BLaER1 treated with 17β-estradiol and CSF1 and Interleukin-3, amounts not matched to agents 10 nM and 100 nM (cell line): ENCODE results near the gene DOCK11.
"Not testable (repeated sequence)": the region's sequence is repeated elsewhere in the genome, so short reads cannot be mapped to it uniquely, and the experiment has no call there.

Experiments used
- H3K27ac ChIP-seq, 11 experiments: shearing (Covaris generic); formaldehyde crosslinking; 2 replicates each; pipeline ENCODE4 v1.8.1; 2022
- H3K27me3 ChIP-seq, 11 experiments: shearing (Covaris generic); formaldehyde crosslinking; 2 replicates each; pipeline ENCODE4 v1.8.1; 2022
- H3K36me3 ChIP-seq, 11 experiments: shearing (Covaris generic); formaldehyde crosslinking; 2 replicates each; pipeline ENCODE4 v1.8.1; 2022
- H3K4me1 ChIP-seq, 10 experiments: shearing (Covaris generic); formaldehyde crosslinking; 2 replicates each; pipeline ENCODE4 v1.8.1; 2022
- H3K4me2 ChIP-seq, 11 experiments: shearing (Covaris generic); formaldehyde crosslinking; 2 replicates each; pipeline ENCODE4 v1.8.1; 2022
- H3K4me3 ChIP-seq, 10 experiments: shearing (Covaris generic); formaldehyde crosslinking; 2 replicates each; pipeline ENCODE4 v1.8.1; 2022
- H3K9ac ChIP-seq, 11 experiments: shearing (Covaris generic); formaldehyde crosslinking; 2 replicates each; pipeline ENCODE4 v1.8.1; 2022
- H3K9me3 ChIP-seq, 11 experiments: shearing (Covaris generic); formaldehyde crosslinking; replicated peaks in 1 of 11; 2 replicates each; pipeline ENCODE4 v1.8.1; 2022
- H4K20me1 ChIP-seq, 11 experiments: shearing (Covaris generic); formaldehyde crosslinking; 2 replicates each; pipeline ENCODE4 v1.8.1; 2022
- Cebpa-rat ChIP-seq, 11 experiments: shearing (Covaris generic); IDR thresholded peaks; 2 replicates each; pipeline ENCODE4 v1.8.1; 2022

The DOCK11 gene

GRCh38 chrX:118693843-118694242 is 198.2 kb downstream of the DOCK11 start:
- H3K9ac ChIP-seq, result no peak overlapping the region
- no peak for TF ChIP-seq Cebpa-rat (IDR thresholded peaks at IDR 0.05)
- no peaks in the 10 kb centered on the region for H4K20me1 ChIP-seq
- peak overlapping the region in 2 of 11 experiments; percentile 5 to 35; a peak in 1 of 22 replicates for H3K4me2 ChIP-seq
- no peak overlapping the region for H3K27ac ChIP-seq
- H3K9me3 ChIP-seq, result peaks cover 0 to 4% (median 0%) of the 10 kb centered on the region in 11 experiments; a peak in 2 of 22 replicates
- no peaks in the 10 kb centered on the region for H3K27me3 ChIP-seq
- H3K4me1 ChIP-seq, result peaks cover 5 to 55% (median 10%) of the 10 kb centered on the region in 10 experiments
- H3K36me3 ChIP-seq, result peaks cover 0 to 23% (median 7%) of the 10 kb centered on the region in 11 experiments; a peak in 10 of 22 replicates
- H3K4me3 ChIP-seq, result no peak overlapping the region

GRCh38 chrX:118694638-118695037 is 199.0 kb downstream of the DOCK11 start:
- no peak overlapping the region for H3K27ac ChIP-seq
- H3K4me2 ChIP-seq, result peak overlapping the region in 2 of 11 experiments; percentile 29 to 47; a peak in 4 of 22 replicates
- peaks cover 9 to 60% (median 16%) of the 10 kb centered on the region in 10 experiments for H3K4me1 ChIP-seq
- H3K9ac ChIP-seq, result no peak overlapping the region
- H4K20me1 ChIP-seq, result no peaks in the 10 kb centered on the region
- H3K27me3 ChIP-seq, result no peaks in the 10 kb centered on the region
- TF ChIP-seq Cebpa-rat (IDR thresholded peaks at IDR 0.05), result no peak
- peaks cover 0 to 17% (median 7%) of the 10 kb centered on the region in 11 experiments; a peak in 7 of 22 replicates for H3K36me3 ChIP-seq
- H3K4me3 ChIP-seq, result no peak overlapping the region
- peaks cover 0 to 4% (median 0%) of the 10 kb centered on the region in 11 experiments; a peak in 2 of 22 replicates for H3K9me3 ChIP-seq

- Histone ChIP-seq H3K4me2 (peak overlapping the region; percentile 24 to 82 (median 58); a peak in 21 of 22 replicates), H3K36me3 (no peaks in the 10 kb centered on the region), H4K20me1 (no peaks in the 10 kb centered on the region), H3K9me3 (peaks cover 0 to 9% (median 4%) of the 10 kb centered on the region in 11 experiments; a peak in 3 of 22 replicates), H3K27ac (peak overlapping the region in 9 of 11 experiments; percentile 18 to 71 (median 59); a peak in 16 of 22 replicates), H3K4me3 (no peak overlapping the region), H3K4me1 (peaks cover 9 to 53% (median 16%) of the 10 kb centered on the region in 10 experiments), H3K27me3 (no peaks in the 10 kb centered on the region), H3K9ac (peak overlapping the region in 4 of 11 experiments; percentile 29 to 51 (median 38); a peak in 6 of 22 replicates)
- no peak for TF ChIP-seq Cebpa-rat (IDR thresholded peaks at IDR 0.05)
Observed at GRCh38 chrX:118698516-118699170, 203.0 kb downstream of the DOCK11 start.

GRCh38 chrX:118702741-118703140 is 207.1 kb downstream of the DOCK11 start:
- Histone ChIP-seq H3K9ac (no peak overlapping the region), H3K4me3 (no peak overlapping the region), H3K27me3 (no peaks in the 10 kb centered on the region), H3K9me3 (peaks cover 0 to 9% (median 4%) of the 10 kb centered on the region in 11 experiments; a peak in 3 of 22 replicates), H4K20me1 (no peaks in the 10 kb centered on the region), H3K4me2 (no peak overlapping the region), H3K36me3 (no peaks in the 10 kb centered on the region), H3K4me1 (peaks cover 9 to 36% (median 16%) of the 10 kb centered on the region in 10 experiments), H3K27ac (no peak overlapping the region)
- TF ChIP-seq Cebpa-rat (IDR thresholded peaks at IDR 0.05), result no peak

GRCh38 chrX:118706681-118707080 is 211.1 kb downstream of the DOCK11 start:
- H3K27ac ChIP-seq, result no peak overlapping the region
- no peaks in the 10 kb centered on the region for H3K27me3 ChIP-seq
- no peak overlapping the region for H3K9ac ChIP-seq
- no peak overlapping the region for H3K4me3 ChIP-seq
- peaks cover 0 to 26% (median 0%) of the 10 kb centered on the region in 10 experiments; a peak in 6 of 20 replicates for H3K4me1 ChIP-seq
- no peak for TF ChIP-seq Cebpa-rat (IDR thresholded peaks at IDR 0.05)
- no peaks in the 10 kb centered on the region for H4K20me1 ChIP-seq
- H3K9me3 ChIP-seq, result peaks cover 0 to 7% (median 4%) of the 10 kb centered on the region in 11 experiments; a peak in 3 of 22 replicates
- no peaks in the 10 kb centered on the region for H3K36me3 ChIP-seq
- H3K4me2 ChIP-seq, result peak overlapping the region in 2 of 11 experiments; percentile 23 to 38; a peak in 4 of 22 replicates

- Histone ChIP-seq H3K9ac (peak overlapping the region in 1 of 11 experiments; percentile 31; a peak in 1 of 22 replicates), H3K9me3 (peaks cover 0 to 23% (median 13%) of the 10 kb centered on the region in 11 experiments; a peak in 14 of 22 replicates), H3K4me2 (peak overlapping the region in 6 of 11 experiments; percentile 17 to 58 (median 52); a peak in 10 of 22 replicates), H3K27ac (peak overlapping the region in 5 of 11 experiments; percentile 52 to 98 (median 96); a peak in 8 of 22 replicates), H3K36me3 (no peaks in the 10 kb centered on the region), H3K4me3 (no peak overlapping the region), H3K4me1 (peaks cover 16 to 58% (median 41%) of the 10 kb centered on the region in 10 experiments), H4K20me1 (no peaks in the 10 kb centered on the region), H3K27me3 (0 out of 22 replicates have a peak, but pooled peaks cover 0 to 4% (median 0%) of the 10 kb centered on the region in 11 experiments)
- TF ChIP-seq Cebpa-rat (IDR thresholded peaks at IDR 0.05), result no peak
Observed at GRCh38 chrX:118714521-118714920, 218.9 kb downstream of the DOCK11 start.

- not testable (repeated sequence) for H4K20me1 ChIP-seq, H3K27me3 ChIP-seq, H3K36me3 ChIP-seq, H3K4me2 ChIP-seq, H3K9ac ChIP-seq, H3K4me3 ChIP-seq
- H3K9me3 ChIP-seq, result peaks cover 0 to 23% (median 13%) of the 10 kb centered on the region in 11 experiments; a peak in 14 of 22 replicates
- peaks cover 16 to 68% (median 53%) of the 10 kb centered on the region in 10 experiments for H3K4me1 ChIP-seq
- H3K27ac ChIP-seq, result peak overlapping the region in 7 of 11 experiments; percentile 13 to 98 (median 95); a peak in 11 of 22 replicates
Observed at GRCh38 chrX:118715917-118716316, 220.3 kb downstream of the DOCK11 start.

- not testable (repeated sequence) for H3K36me3 ChIP-seq, H3K27me3 ChIP-seq, H4K20me1 ChIP-seq
- Histone ChIP-seq H3K4me2 (peak overlapping the region in 7 of 11 experiments; percentile 74 to 88 (median 83); a peak in 14 of 22 replicates), H3K27ac (peak overlapping the region in 10 of 11 experiments; percentile 74 to 98 (median 93); a peak in 20 of 22 replicates), H3K4me3 (0 out of 20 replicates have a peak overlapping the region, but pooled peaks of 1 of the 10 experiments have one; percentile 17), H3K9ac (peak overlapping the region in 8 of 11 experiments; percentile 55 to 86 (median 80); a peak in 13 of 22 replicates), H3K9me3 (peaks cover 0 to 23% (median 13%) of the 10 kb centered on the region in 11 experiments; a peak in 14 of 22 replicates), H3K4me1 (peaks cover 16 to 77% (median 56%) of the 10 kb centered on the region in 10 experiments)
Observed at GRCh38 chrX:118716833-118717232, 221.2 kb downstream of the DOCK11 start.
